IgD-negative memory B cell (primary cell): ENCODE measurements around the gene FAAH. TPM values are rescaled to one million over a fixed set of nuclear protein-coding genes. Genes with fewer than 3 reads are reported as not detected.

Source experiments
- H3K27ac Mint-ChIP-seq, 3 donors: one replicate each; pipeline ENCODE4 v1.8.0; 2020 to 2022; ENCODE audit warnings: mild to moderate bottlenecking in 3 of 3, mixed read lengths in 3 of 3, moderate library complexity in 1 of 3
- H3K27me3 Mint-ChIP-seq: one replicate; pipeline ENCODE4 v1.8.0; 2021; ENCODE audit warnings: mixed read lengths
- H3K36me3 Mint-ChIP-seq: one replicate; pipeline ENCODE4 v1.8.0; 2020; ENCODE audit warnings: mild to moderate bottlenecking, mixed read lengths
- H3K4me1 Mint-ChIP-seq, 3 donors: one replicate each; pipeline ENCODE4 v1.8.0; 2020 to 2022; ENCODE audit warnings: mixed read lengths in 3 of 3, mild to moderate bottlenecking in 1 of 3
- H3K4me3 Mint-ChIP-seq, 4 donors: one replicate each; pipeline ENCODE4 v1.8.0; 2020 to 2022; ENCODE audit warnings: mild to moderate bottlenecking in 4 of 4, mixed read lengths in 4 of 4, moderate library complexity in 3 of 4
- H3K9me3 Mint-ChIP-seq, 3 donors: one replicate each; pipeline ENCODE4 v1.8.0; 2020 to 2021; ENCODE audit warnings: mixed read lengths in 3 of 3, mild to moderate bottlenecking in 1 of 3
- polyA plus RNA-seq: library from polyadenylated mRNA; unstranded; fragments of 300-500 nt; fragmentation: Illumina TruSeq; gene quantifications from one replicate; pipeline ENCODE4 v1.2.3, GENCODE V29; 2021

FAAH gene
- polyA plus RNA-seq, 1 donor from 2014 or later, result 1.2 TPM

DNA sequence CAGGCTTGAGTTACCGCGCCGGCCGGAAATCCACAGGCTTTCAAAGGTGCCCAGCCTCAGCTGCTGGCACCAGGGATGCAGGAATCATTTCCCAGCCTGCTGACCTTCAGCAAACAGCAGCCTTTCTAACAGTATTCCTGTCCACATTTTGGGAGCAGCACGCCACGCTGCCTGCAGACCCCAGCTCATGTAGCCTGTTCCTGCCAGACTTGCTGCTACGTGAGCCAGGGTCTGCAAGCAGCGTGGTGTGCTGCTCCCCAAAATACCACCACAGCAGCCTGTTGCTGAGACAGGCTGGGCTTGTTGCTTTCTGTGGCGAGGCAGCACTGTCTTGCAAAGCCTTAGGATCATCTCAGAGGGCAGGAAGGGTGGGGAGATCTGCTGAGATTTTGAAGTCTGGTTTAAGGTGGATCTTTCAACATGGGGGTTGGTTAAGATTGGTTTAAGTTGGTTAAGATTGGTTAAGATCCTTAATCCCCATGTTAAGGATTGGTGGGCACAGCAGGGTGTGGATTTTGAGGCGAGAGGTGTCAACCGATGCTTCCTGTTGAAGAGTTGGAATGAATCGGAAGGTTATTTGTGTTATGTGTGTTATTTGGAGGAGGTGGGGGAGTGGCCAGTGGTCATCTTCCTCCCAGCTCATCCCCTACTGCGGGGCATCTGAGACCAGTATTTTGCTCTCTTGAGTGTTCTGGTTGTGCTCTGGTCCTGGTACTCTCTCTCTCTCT lies 12.9 kb downstream of the FAAH start:
- Mint-ChIP-seq H3K4me3 (no peak overlapping the region), H3K27ac (no peak overlapping the region), H3K4me1 (peaks cover 0 to 4% (median 0%) of the 10 kb centered on the region in 3 donors), H3K9me3 (no peaks in the 10 kb centered on the region), H3K36me3 (peaks cover 2% of the 10 kb centered on the region), H3K27me3 (no peaks in the 10 kb centered on the region)

- Mint-ChIP-seq H3K9me3 (no peaks in the 10 kb centered on the region), H3K4me1 (peaks cover 0 to 4% (median 0%) of the 10 kb centered on the region in 3 donors), H3K27me3 (no peaks in the 10 kb centered on the region), H3K4me3 (no peak overlapping the region), H3K36me3 (peaks cover 2% of the 10 kb centered on the region), H3K27ac (no peak overlapping the region)
These were observed 13.5 kb downstream of the FAAH start for GRCh38 chr1:46407636-46408035.

GRCh38 chr1:46408356-46409062 lies 14.4 kb downstream of the FAAH start:
- Mint-ChIP-seq H3K9me3 (no peaks in the 10 kb centered on the region), H3K27ac (no peak overlapping the region), H3K27me3 (no peaks in the 10 kb centered on the region), H3K4me3 (peak overlapping the region in 1 of 4 donors; percentile 13), H3K4me1 (peaks cover 0 to under 1% (median 0%) of the 10 kb centered on the region in 3 donors), H3K36me3 (no peaks in the 10 kb centered on the region)

- Mint-ChIP-seq H3K27me3 (no peaks in the 10 kb centered on the region), H3K27ac (no peak overlapping the region), H3K36me3 (no peaks in the 10 kb centered on the region), H3K9me3 (no peaks in the 10 kb centered on the region), H3K4me1 (peaks cover 0 to 2% (median 0%) of the 10 kb centered on the region in 3 donors), H3K4me3 (no peak overlapping the region)
These were observed 14.9 kb downstream of the FAAH start for GRCh38 chr1:46409063-46409372.

DNA sequence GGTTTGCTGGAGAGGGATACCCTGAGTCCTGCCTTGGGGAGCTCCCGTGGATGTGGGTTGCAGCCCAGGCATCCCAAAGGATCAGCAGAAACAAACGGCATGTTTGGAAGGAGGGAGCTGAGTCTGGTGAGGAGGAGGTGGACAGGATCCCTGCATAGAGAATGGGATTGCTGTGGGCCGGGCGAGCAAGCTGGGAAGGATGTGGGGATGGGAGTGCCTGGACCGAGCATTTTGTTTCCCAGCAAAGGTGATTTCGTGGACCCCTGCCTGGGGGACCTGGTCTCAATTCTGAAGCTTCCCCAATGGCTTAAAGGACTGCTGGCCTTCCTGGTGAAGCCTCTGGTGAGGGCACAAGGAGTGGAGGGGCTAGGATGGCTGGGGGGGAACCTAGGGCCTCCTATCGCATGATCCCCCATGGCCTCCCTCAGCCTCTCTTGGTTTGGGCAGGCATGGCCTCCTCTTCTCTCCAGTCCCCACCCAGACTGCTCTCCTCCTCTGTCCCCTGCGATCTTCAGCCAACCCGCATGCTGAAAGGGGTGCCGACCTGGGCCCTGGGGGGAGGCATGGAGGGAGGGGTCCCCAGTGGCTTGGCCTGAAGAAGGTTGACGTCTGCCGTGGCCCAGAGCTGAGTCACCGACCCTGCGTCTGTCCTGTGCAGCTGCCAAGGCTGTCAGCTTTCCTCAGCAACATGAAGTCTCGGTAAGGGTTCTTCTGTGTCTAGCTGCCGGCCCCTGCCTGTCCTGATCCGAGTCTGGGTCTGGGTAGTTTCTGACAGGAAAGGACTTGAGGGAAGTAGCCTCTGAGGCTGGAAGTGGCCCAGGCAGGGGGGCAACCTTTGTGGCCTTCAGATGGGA lies 16.3 kb downstream of the FAAH start:
- H3K4me3 Mint-ChIP-seq, result peak overlapping the region in 1 of 4 donors; percentile 81
- no peak overlapping the region for H3K27ac Mint-ChIP-seq
- H3K27me3 Mint-ChIP-seq, result no peaks in the 10 kb centered on the region
- H3K36me3 Mint-ChIP-seq, result no peaks in the 10 kb centered on the region
- H3K9me3 Mint-ChIP-seq, result no peaks in the 10 kb centered on the region
- peaks cover 0 to 3% (median 0%) of the 10 kb centered on the region in 3 donors for H3K4me1 Mint-ChIP-seq

GRCh38 chr1:46411010-46411405 lies 16.9 kb downstream of the FAAH start:
- Mint-ChIP-seq H3K9me3 (no peaks in the 10 kb centered on the region), H3K4me1 (peaks cover 0 to 7% (median 0%) of the 10 kb centered on the region in 3 donors), H3K27me3 (no peaks in the 10 kb centered on the region), H3K36me3 (no peaks in the 10 kb centered on the region), H3K4me3 (no peak overlapping the region), H3K27ac (no peak overlapping the region)

DNA sequence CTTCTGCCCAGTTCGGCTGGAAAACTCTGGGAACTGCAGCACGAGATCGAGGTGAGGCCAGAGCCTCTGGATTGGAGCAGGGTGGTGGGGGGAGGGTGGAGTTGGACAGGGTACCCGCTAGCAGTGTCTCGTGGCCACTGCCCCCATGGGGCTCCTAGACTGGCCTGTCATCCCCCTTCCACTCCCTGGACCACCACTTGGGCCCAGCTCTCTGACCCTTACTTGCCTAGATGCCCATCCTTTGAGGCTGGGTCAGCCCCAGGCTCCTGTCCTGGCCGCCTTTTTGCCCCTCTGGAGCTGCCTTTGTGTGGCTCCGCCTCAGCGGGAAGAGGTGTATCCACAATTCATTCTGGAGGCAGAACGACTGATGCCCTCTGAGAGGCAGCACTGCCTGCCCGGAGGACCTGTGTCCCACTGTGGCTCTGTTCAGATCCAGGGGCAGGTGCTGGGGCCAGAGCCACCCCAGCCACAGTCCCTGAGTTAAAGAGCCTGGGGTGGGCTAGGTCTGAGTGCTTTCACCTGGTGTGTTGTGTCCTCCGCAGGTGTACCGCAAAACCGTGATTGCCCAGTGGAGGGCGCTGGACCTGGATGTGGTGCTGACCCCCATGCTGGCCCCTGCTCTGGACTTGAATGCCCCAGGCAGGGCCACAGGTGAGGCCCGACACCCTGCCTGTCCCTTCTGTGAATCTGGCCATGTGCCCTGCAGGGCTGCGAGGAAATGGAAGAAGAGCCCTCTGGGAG lies 17.7 kb downstream of the FAAH start:
- Mint-ChIP-seq H3K4me1 (peaks cover 0 to 7% (median 0%) of the 10 kb centered on the region in 3 donors), H3K9me3 (no peaks in the 10 kb centered on the region), H3K27me3 (no peaks in the 10 kb centered on the region), H3K36me3 (no peaks in the 10 kb centered on the region), H3K27ac (no peak overlapping the region), H3K4me3 (no peak overlapping the region)

DNA sequence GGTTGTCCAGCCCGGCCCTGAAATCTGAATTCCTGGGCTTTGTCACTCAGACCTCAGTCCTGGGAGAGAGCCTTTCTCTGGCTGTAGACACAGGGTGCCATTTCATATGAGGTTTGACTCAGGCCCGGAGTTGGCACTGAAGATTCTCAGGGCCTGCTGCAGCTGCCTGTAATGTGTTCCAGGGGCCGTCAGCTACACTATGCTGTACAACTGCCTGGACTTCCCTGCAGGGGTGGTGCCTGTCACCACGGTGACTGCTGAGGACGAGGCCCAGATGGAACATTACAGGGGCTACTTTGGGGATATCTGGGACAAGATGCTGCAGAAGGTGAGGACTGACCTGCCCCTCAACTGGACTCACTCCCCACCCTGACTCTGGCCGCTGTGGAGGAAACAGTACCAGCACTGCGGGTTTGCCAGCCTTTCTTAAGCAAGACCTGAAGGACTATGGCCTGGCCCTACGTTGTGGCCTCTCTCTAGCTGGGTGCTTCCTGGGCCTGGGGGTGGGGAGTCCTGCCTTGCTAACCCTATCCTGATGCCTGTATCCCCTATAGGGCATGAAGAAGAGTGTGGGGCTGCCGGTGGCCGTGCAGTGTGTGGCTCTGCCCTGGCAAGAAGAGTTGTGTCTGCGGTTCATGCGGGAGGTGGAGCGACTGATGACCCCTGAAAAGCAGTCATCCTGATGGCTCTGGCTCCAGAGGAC lies 18.9 kb downstream of the FAAH start:
- Mint-ChIP-seq H3K4me1 (peaks cover 0 to 7% (median 0%) of the 10 kb centered on the region in 3 donors), H3K27me3 (no peaks in the 10 kb centered on the region), H3K9me3 (no peaks in the 10 kb centered on the region), H3K36me3 (no peaks in the 10 kb centered on the region), H3K27ac (peak overlapping the region in 1 of 3 donors; percentile 82), H3K4me3 (no peak overlapping the region)

GRCh38 chr1:46413596-46413985 lies 19.5 kb downstream of the FAAH start:
- Mint-ChIP-seq H3K27ac (peak overlapping the region in 1 of 3 donors; percentile 82), H3K4me3 (no peak overlapping the region), H3K27me3 (no peaks in the 10 kb centered on the region), H3K4me1 (peaks cover 0 to 7% (median 0%) of the 10 kb centered on the region in 3 donors), H3K9me3 (no peaks in the 10 kb centered on the region), H3K36me3 (no peaks in the 10 kb centered on the region)

GRCh38 chr1:46415514-46415913 lies 21.4 kb downstream of the FAAH start:
- H3K27me3 Mint-ChIP-seq, result peaks cover 3% of the 10 kb centered on the region
- no peak overlapping the region for H3K4me3 Mint-ChIP-seq
- H3K4me1 Mint-ChIP-seq, result peaks cover 0 to 7% (median 0%) of the 10 kb centered on the region in 3 donors
- no peak overlapping the region for H3K27ac Mint-ChIP-seq
- no peaks in the 10 kb centered on the region for H3K36me3 Mint-ChIP-seq
- H3K9me3 Mint-ChIP-seq, result no peaks in the 10 kb centered on the region

DNA sequence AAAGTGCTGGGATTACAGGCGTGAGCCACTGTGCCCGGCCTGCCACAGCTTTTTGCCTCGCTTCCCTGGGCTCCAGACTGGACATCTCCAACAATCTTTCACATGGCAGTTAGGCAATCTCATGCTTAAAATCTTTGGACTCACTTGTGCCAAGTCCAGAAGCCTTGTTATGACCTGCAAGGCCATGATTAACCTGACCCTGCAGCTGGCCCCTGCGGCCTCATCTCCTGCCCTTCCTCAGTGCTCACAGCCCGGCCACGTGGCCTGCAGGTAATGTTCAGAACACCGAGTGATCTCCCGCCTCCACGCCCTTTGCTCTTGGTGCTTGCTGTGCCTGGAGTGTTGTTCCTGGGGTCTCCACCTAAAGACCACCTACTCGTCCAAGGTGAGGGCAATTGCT lies 24.9 kb downstream of the FAAH start:
- H3K9me3 Mint-ChIP-seq, result peaks cover 0 to 2% (median 0%) of the 10 kb centered on the region in 3 donors

DNA sequence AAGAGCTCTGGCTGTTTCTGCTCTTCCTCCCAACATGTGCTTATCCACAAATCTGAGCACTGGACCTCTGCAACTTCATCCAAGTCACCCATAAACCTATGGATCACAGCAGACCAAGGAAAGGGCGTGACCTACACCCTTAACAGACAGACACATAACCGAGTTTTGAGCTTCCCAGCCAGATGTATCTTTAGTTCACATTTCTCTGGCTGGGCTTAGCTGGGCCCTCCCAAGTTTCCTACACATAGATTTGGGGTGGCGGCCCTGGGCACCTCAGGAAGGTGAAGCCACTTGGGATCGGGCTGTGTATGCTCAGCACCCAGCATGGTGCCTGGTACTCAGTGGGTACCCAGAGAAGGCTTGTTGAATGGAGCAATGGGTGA lies 26.4 kb downstream of the FAAH start:
- Mint-ChIP-seq H3K36me3 (no peaks in the 10 kb centered on the region), H3K4me3 (no peak overlapping the region), H3K27me3 (peaks cover 32% of the 10 kb centered on the region), H3K4me1 (peaks cover 0 to 2% (median 0%) of the 10 kb centered on the region in 3 donors), H3K9me3 (peaks cover 0 to 2% (median 0%) of the 10 kb centered on the region in 3 donors), H3K27ac (no peak overlapping the region)

More for the DNA sequence above, 24.9 kb downstream of the FAAH start:
- peaks cover 0 to 5% (median 0%) of the 10 kb centered on the region in 3 donors for H3K4me1 Mint-ChIP-seq
- peak overlapping the region in 1 of 3 donors; percentile 95 for H3K27ac Mint-ChIP-seq
- no peaks in the 10 kb centered on the region for H3K36me3 Mint-ChIP-seq
- peak overlapping the region in 1 of 4 donors; percentile 6 for H3K4me3 Mint-ChIP-seq
- H3K27me3 Mint-ChIP-seq, result peaks cover 29% of the 10 kb centered on the region

DNA sequence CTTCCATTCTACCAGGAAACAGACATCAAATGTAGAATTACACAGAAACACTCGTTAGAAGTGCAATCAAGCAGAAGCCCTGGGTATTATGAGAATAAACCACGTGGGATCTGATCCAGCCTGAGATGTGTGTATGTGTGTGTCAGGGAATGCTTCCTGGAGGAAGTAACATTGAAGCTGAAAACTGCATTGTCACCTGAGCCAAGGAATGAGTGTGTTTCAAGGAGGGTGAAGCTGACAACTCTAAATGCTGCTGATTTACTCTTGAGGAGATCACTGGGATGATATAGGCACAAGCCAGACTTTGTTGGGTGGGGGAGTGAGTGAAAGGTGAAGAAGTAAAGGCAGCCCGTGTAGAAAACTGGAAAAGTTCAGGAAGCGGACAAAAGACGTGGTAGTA lies 27.6 kb downstream of the FAAH start:
- Mint-ChIP-seq H3K9me3 (peaks cover 0 to 2% (median 0%) of the 10 kb centered on the region in 3 donors), H3K4me3 (no peak overlapping the region), H3K36me3 (no peaks in the 10 kb centered on the region), H3K27me3 (peaks cover 36% of the 10 kb centered on the region), H3K4me1 (no peaks in the 10 kb centered on the region), H3K27ac (no peak overlapping the region)

DNA sequence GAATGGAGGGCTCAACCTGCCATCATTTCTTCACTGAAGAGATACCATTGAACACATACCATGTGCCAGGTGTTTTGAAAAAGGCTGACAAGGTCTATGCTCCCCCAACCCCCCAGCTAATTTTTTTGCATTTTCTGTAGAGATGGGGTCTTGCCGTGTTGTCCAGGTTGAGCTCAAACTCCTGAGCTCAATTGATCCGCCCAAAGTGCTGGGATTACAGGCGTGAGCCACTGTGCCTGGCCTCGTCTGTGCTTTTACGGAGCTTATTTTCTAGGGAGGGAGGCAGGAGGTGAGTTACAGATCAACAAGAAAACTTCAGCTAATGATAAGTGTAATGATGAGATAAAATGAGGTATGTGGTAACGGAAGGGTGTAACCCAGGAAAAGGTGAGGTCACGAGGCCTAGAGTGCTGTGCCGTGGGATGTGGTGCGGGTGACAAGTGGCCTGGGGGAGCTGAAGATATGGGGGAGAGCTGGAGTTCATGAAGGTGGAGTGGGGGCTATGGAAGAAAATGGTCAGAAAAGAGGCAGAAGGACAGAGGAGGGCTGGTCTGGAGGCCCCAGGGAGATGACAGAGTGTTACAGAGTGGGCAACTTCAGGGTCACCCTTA lies 28.2 kb downstream of the FAAH start:
- H3K4me3 Mint-ChIP-seq, result no peak overlapping the region
- H3K4me1 Mint-ChIP-seq, result no peaks in the 10 kb centered on the region
- peaks cover 0 to 3% (median 0%) of the 10 kb centered on the region in 3 donors for H3K9me3 Mint-ChIP-seq
- H3K27me3 Mint-ChIP-seq, result peaks cover 36% of the 10 kb centered on the region
- H3K36me3 Mint-ChIP-seq, result no peaks in the 10 kb centered on the region
- peak overlapping the region in 1 of 3 donors; percentile 80 for H3K27ac Mint-ChIP-seq
